Kidney epithelial cell (primary cell): ENCODE data around the gene BIK. TPM values are rescaled to one million over a fixed set of nuclear protein-coding genes. Genes with fewer than 3 reads are reported as not detected.
"Not testable (repeated sequence)": the region's sequence is repeated elsewhere in the genome, so short reads cannot be mapped to it uniquely, and the experiment has no call there.

ENCODE experiments used
- DNase-seq: peaks from one replicate; pipeline ENCODE4 v3.0.0-alpha.2; 2010; ENCODE audit warnings: low read depth
- H3K27me3 ChIP-seq: 2 replicates; pipeline ENCODE4 v1.6.0; 2011; ENCODE audit warnings: low read length; ENCODE audit not compliant: control insufficient read depth, insufficient read depth
- H3K36me3 ChIP-seq: 2 replicates; pipeline ENCODE4 v1.5.1; 2011; ENCODE audit warnings: low read length; ENCODE audit not compliant: control insufficient read depth, insufficient read depth
- H3K4me3 ChIP-seq: 2 replicates; pipeline ENCODE4 v1.5.1; 2011; ENCODE audit warnings: low read depth, mild to moderate bottlenecking, control low read depth, low read length
- total RNA-seq: library from RNA; depleted of rRNA; stranded (reverse); fragments of >200 nt; gene quantifications from 2 replicates; pipeline ENCODE4 v1.2.3, GENCODE V29; 2015
- TF ChIP-seq, protein P1 (sequence below): IDR thresholded peaks from 2 replicates; pipeline ENCODE4 v1.5.1; 2011; ENCODE audit warnings: mild to moderate bottlenecking, moderate library complexity, low read length, control low read depth, inconsistent platforms; ENCODE audit not compliant: insufficient read depth, poor library complexity, severe bottlenecking

The BIK gene
- total RNA-seq, 1 donor from 2014 or later: 31.3 TPM

DNA sequence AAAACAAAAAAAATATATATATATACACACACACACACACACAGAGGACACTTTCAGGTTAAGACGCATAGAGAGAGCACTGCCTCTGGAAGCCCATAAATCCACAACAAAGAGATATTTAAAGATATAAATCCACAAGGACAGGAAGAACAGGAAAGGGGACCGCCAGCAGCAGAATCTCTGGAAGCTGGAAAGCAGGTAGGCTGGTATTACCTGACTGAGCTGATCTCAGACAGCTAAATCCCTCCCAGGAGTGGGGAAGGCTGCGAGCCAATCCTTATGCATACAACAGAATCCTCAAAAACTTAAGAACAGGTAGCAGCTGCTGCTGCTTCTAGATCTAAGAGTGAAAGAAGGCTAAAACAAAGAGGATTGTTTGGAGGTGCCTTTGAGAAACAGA is 34.4 kb downstream of the BIK start:
- Histone ChIP-seq H3K27me3 (no peaks in the 10 kb centered on the region), H3K4me3 (no peak overlapping the region), H3K36me3 (no peaks in the 10 kb centered on the region)
- TF ChIP-seq, protein P1, sequence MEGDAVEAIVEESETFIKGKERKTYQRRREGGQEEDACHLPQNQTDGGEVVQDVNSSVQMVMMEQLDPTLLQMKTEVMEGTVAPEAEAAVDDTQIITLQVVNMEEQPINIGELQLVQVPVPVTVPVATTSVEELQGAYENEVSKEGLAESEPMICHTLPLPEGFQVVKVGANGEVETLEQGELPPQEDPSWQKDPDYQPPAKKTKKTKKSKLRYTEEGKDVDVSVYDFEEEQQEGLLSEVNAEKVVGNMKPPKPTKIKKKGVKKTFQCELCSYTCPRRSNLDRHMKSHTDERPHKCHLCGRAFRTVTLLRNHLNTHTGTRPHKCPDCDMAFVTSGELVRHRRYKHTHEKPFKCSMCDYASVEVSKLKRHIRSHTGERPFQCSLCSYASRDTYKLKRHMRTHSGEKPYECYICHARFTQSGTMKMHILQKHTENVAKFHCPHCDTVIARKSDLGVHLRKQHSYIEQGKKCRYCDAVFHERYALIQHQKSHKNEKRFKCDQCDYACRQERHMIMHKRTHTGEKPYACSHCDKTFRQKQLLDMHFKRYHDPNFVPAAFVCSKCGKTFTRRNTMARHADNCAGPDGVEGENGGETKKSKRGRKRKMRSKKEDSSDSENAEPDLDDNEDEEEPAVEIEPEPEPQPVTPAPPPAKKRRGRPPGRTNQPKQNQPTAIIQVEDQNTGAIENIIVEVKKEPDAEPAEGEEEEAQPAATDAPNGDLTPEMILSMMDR: no peak
- no peak for DNase-seq

DNA sequence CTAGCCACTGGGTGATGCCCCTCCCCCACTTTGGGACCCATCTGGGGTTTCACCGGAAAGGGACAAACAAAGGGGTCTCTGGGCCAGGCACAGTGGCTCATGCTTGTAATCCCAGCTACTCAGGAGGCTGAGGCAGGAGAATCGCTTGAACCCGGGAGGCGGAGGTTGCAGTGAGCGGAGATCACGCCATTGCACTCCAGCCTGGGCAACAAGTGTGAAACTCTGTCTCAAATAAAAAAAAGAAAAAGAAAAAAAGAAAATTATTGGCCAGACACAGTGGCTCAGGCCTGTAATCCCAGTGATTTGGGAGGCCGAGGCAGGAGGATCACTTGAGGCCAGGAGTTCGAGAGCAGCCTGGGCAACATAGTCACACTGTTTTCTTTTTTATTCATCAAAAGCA is 34.8 kb downstream of the BIK start:
- not testable (repeated sequence) for DNase-seq, H3K27me3 ChIP-seq, H3K36me3 ChIP-seq, H3K4me3 ChIP-seq

DNA sequence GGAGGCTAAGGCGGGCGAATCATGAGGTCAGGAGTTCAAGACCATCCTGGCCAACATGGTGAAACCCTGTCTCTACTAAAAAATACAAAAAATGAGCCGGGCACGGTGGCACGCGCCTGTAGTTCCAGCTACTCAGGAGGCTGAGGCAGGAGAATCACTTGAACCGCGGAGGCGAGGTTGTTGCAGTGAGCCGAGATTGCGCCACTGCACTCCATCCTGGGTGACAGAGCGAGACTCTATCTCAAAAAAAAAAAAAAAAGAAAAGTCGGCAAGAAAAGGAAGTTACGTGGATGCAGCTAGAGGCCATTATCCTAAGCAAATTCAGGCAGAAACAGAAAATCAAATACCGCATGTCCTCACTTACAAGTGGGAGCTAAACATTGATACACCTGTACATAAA is 35.8 kb downstream of the BIK start:
- H3K27me3 ChIP-seq, H3K36me3 ChIP-seq, DNase-seq, H3K4me3 ChIP-seq: not testable (repeated sequence)

DNA sequence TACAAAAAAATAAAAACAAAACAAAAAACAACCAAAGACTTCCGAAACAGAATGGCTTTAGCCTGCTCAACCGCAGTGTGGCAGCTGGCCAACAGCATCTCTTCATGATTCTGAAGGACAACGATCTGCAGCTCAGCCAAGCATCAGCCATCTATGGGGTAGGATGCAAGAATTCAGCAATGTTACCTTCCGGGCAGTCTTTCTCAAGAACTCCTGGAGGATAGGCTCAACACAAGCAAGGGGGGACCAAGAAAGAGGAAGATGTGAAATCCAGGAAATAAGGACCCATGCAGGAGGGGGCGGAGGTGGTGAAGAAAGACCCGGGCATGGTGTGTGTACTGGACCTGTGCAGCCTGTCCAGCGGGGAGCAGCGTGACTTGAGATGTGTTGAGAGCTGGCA is 37.3 kb downstream of the BIK start:
- no peak for DNase-seq
- H3K36me3 ChIP-seq: no peaks in the 10 kb centered on the region
- TF ChIP-seq, protein P1: no peak
- no peak overlapping the region for H3K4me3 ChIP-seq
- no peaks in the 10 kb centered on the region for H3K27me3 ChIP-seq

DNA sequence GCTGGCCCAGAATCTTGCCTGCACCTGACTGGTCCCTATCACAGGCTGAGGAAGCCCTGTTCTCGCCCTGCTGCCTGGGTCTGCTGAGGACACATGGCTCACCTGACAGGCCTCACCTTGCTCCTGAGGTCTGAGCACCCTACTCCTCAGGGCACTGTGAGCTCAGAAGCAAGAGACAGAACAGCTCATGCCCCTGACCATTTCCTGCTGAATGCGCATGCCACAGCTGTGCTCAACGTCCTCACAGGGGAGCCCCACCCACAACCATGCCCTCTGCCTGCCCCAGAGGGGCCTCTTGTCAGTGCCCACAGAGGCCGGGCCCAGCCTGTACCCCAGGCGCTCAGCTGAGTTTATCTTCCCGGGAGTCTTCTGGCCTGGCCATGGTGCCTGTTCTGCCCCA is 38.0 kb downstream of the BIK start:
- no peak for DNase-seq
- Histone ChIP-seq H3K36me3 (no peaks in the 10 kb centered on the region), H3K27me3 (no peaks in the 10 kb centered on the region), H3K4me3 (no peak overlapping the region)
- TF ChIP-seq, protein P1: no peak

DNA sequence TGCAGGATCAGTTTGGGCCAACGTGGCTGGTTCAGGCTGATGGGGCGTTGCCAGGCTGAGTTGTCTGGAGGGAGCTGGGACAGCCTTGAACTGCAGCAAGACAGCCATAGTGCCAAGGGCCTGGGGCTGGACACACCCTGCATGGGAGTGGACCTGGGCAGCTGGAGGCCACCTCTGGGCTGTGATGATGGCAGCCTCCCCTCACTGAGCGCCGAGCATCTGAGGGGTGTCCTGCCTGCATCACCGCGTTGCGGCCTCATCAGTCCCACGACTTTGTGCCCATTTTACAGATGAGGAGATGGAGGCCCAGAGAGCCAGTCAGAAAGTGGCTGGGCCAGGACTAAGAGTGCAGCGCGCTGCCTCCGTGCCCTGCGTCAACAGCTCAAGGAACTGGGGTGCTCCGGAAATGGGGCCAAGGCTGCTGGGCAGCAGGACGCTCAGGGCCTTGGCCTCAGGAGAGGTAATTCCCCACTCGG is 40.2 kb downstream of the BIK start:
- TF ChIP-seq, protein P1: no peak
- Histone ChIP-seq H3K36me3 (no peaks in the 10 kb centered on the region), H3K4me3 (peak overlapping the region; percentile 76), H3K27me3 (no peaks in the 10 kb centered on the region)
- DNase-seq: no peak

DNA sequence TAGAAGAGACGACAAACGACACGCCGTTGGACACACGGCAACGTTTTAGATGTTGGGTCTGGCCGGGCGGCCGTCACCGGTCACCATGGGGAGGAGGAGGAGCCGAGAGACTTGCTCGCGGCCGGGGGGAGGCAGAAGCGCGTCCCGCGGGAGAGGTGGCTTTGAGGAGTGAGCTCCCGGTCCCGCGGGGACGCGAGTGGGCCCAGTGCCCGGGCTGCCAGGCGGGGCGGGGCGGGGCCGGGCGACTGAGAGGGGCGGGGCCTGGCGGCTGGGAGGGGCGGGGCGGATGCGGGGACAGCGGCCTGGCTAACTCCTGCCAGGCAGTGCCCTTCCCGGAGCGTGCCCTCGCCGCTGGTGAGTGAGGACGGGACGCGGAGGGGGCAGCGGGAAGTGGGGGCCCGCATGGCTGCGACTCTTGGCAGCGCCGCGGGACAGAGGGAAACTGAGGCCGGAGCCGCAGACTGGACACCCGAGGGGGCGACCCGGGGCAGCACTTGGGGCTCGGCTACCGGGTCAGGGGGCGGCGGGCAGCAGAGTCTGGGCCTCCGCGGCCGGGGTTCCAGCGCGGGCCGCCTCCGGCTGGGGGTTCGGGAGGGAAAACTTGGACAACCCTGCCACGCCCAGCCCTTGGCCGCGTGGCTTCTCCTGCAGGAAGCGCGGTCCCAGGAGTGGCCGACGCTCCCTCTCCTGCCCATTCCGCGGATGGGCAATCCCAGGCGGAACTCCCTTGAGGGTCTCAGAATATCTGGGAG is 40.9 kb downstream of the BIK start, which contains the start of gene TSPO:
TSPO (plus strand) TSS at position 309 of the 752 bp plus-strand sequence. CDS start 7,680 bp downstream, outside the sequence.
- no peaks in the 10 kb centered on the region for H3K27me3 ChIP-seq
- TF ChIP-seq, protein P1: no peak
- no peak for DNase-seq
- no peaks in the 10 kb centered on the region for H3K36me3 ChIP-seq
- H3K4me3 ChIP-seq: peak within 1 kb of the TSS; percentile 76
